ENCODE data around the gene CCNE1.
"Not testable (repeated sequence)": the region's sequence is repeated elsewhere in the genome, so short reads cannot be mapped to it uniquely, and the experiment has no call there.

- not testable (repeated sequence) for TF ChIP-seq CTCF, POLR2A, POLR2AphosphoS5 (IDR thresholded peaks at IDR 0.05)
Observed at GRCh38 chr19:29803951-29804350, 7.8 kb upstream of the CCNE1 start.
